ENCODE data around the gene SRSF9.
"Not testable (repeated sequence)": the region's sequence is repeated elsewhere in the genome, so short reads cannot be mapped to it uniquely, and the experiment has no call there.

Gene SRSF9, protein sequence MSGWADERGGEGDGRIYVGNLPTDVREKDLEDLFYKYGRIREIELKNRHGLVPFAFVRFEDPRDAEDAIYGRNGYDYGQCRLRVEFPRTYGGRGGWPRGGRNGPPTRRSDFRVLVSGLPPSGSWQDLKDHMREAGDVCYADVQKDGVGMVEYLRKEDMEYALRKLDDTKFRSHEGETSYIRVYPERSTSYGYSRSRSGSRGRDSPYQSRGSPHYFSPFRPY

GRCh38 chr12:120469450-120470149, at the start of gene SRSF9:
SRSF9 (minus strand) TSS chr12:120469748; CDS start chr12:120469609, 139 bp downstream.
- DNase-seq: peak; percentile 97

- not testable (repeated sequence) for DNase-seq
Observed at GRCh38 chr12:120519324-120519723, 49.8 kb upstream of the SRSF9 start.

DNA sequence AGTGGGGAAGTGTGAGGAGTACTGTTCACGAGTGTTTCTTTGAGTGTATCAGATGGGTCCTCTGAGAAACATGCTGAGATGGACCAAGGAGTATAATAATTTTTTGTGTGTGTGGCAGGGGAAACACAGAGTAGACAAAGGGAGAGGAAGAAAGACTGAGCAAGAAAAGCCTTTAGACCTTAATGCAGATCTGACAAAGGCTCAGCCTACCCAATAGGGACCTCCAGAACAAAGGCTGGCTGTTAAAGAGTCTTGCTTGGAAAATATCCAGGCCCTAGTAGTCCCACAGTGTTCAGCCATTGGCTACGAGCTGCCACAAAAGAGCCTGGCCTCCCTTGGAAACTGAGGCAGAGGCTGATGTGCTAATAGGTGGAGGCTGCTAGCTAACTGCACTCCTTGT, 45.9 kb upstream of the SRSF9 start:
- no peak for DNase-seq

GRCh38 chr12:120514002-120514401, 44.5 kb upstream of the SRSF9 start:
- no peak for DNase-seq

GRCh38 chr12:120508537-120508936, 39.0 kb upstream of the SRSF9 start:
- no peak for DNase-seq

- no peak for DNase-seq
Observed at GRCh38 chr12:120504587-120504986, 35.0 kb upstream of the SRSF9 start.

GRCh38 chr12:120500581-120500980, 31.0 kb upstream of the SRSF9 start:
- DNase-seq: no peak

GRCh38 chr12:120498870-120499515, 29.4 kb upstream of the SRSF9 start:
- DNase-seq: no peak

- no peak for DNase-seq
Observed at GRCh38 chr12:120497524-120498150, 28.1 kb upstream of the SRSF9 start.

- peak; percentile 66 for DNase-seq
Observed at GRCh38 chr12:120496413-120497340, 27.1 kb upstream of the SRSF9 start.

DNA sequence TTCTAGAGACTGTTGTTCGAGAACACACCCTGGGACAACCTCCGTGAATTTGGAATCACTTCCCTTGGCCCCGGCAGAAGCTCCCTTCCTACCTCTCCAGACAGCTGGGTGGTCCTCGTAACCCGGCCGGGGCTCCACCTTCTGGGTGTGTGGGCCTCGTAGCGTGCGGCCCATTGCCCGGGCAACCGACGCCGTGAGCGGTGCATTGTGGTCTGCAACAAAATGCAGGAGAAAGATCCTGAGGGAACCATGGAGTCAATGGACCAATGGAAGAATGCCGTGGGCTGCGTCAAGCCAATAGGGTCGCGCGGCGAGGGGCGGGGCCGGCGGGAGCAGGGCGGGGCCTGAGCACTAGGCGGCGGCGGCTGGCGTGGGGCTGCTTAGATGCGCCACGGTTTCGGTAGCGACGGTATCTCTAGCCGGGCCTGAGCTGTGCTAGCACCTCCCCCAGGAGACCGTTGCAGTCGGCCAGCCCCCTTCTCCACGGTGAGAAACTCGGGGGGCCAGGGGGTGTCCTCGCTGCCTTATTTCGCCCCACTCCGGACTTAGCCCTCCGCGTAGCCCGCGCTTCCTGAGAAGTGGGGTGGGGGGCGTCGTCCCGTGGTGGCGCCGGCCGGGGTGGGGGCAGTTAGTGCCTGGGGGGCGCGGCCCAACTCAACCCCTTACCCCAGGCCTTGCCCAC, 26.3 kb upstream of the SRSF9 start, which contains the start of gene DYNLL1:
Gene DYNLL1, plus strand, starts transcription at position 383 of the 682 bp plus-strand sequence. CDS start 309 bp downstream, outside the sequence.
- DNase-seq: peak; percentile 98

GRCh38 chr12:120495186-120495730, 25.7 kb upstream of the SRSF9 start:
- DNase-seq: no peak

DNA sequence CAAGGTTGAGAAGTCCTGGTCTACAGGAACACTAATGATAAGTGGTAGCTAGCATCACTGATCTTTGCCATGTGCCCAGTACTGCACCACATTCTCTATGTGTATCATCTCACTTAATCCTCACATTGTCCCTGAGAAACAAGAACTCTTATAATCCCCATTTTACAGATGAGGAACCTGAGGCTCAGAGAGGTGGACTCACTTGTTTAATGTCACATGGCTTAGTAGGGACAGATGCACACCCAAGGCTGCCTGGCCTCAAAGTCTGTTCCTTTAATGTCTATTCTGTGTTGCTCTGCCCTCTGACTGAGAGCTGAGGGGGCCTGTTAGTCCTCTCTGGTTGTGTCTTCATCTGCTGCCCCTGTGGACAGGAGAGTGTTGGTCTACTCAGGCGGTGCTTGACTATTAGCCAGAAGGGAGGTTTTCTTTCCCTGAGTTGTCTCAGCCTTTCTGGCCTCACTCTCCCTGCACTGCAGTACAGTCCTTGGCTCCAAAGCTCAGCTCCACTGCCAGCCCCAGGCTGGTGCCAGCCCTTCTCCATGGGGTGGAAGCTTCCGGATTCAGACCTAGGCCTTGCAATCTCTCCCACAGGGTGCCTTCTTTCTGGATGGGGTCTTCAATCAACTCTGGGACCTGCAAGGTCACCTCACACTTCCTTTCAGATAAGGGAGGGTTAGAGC, 21.4 kb upstream of the SRSF9 start:
- no peak for DNase-seq

GRCh38 chr12:120490325-120490724, 20.8 kb upstream of the SRSF9 start:
- DNase-seq: no peak

DNA sequence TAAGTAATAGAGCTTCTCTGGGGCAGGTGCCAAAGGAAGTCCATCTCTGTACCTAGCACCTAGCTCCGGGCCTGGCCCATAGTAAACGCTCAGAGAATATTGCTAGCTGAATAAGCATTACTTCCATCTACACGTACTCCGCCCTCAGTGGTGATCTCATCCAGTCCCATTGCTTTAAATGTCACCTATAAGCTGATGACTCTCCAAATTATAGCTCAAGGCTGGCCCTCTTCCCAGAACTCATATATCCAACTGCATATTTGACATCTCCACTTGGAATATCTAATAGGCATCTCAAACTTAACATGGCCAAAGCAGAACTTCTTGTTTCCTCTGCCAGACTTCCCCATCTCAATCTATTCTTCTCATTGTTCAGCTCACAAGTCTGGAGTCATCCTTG, 19.5 kb upstream of the SRSF9 start:
- no peak for DNase-seq

GRCh38 chr12:120488057-120488640, 18.6 kb upstream of the SRSF9 start:
- DNase-seq: no peak

DNA sequence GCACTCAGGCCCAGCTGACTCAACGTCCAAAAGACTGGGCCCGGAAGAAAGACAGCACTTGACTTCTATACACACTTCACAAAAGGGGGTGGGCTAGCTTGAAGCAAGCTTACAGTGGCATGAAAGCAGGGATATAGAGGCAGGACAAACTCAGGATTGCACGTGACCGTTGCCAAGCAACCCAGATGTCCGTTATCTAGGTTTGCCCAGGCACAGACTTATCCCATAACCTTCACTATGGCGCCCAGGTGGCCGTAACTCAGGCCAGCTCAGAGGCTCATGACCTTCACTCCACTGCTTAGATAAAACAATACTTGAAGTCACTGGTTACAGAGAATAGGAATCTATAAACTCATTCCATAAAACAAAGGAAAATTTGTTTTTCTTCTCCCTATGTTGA, 18.0 kb upstream of the SRSF9 start:
- not testable (repeated sequence) for DNase-seq

DNA sequence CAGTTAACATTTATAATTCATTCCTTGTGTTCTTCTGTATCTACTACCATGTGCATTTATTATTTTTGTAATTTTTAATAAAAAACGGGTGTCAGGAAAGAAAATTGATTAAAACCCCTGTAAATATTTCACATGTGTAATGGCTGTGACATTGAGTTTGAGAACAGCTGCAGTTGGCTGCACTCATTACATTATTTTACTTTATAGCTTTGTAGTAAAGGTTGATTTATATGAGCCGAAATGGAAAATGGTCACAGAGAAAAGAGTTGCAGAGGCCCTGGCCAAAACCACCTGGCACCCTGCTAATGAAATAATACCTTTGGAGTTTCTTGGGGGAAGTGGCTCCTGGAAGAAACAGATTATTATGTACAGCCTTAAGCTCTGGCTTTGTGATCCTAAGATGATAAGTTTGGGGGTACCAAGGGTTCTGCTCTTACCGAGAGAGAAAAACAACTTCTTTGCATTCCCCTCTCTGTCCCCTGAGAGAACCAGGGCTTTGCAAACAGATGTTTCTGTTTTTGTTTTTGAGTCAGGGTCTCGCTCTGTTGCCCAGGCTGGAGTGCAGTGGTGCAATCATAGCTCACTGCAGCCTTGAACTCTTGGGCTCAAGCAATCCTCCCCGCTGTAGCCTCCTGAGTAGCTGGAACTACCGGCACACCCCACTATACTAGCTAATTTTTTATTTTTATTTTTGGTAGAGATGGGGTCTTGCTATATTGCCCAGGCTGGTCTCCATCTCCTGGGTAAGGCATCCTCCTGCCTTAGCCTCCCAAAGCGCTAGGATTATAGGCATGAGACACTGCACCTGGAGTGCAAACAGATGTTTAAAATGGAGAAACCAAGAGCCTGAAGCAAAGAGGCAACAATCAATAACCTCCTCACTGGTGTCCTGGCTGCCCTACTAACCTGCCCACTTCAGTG, 16.7 kb upstream of the SRSF9 start:
- DNase-seq: no peak

DNA sequence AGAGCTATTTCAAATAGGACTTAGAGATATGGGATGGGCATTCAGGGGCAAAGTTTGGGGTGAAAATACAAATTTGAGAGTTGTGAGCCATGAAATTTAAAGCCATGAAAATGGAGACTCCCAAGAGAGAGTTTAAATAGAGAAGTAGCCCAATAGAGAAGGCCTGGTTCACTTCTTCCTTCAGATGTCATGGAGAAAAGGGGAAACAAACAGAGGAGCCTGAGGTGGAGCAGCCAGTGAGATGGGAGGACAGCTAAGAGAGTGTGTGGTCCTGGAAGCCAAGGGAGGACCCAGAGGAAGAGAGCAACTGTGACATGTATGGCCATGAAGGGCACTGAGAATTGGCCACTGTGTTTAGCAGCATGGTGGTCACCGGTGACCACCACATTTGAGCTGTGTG, 14.1 kb upstream of the SRSF9 start:
- DNase-seq: no peak
